Measurements from ENCODE around the gene TRIM10.
"Not testable (repeated sequence)": the region's sequence is repeated elsewhere in the genome, so short reads cannot be mapped to it uniquely, and the experiment has no call there.

The TRIM10 gene

DNA sequence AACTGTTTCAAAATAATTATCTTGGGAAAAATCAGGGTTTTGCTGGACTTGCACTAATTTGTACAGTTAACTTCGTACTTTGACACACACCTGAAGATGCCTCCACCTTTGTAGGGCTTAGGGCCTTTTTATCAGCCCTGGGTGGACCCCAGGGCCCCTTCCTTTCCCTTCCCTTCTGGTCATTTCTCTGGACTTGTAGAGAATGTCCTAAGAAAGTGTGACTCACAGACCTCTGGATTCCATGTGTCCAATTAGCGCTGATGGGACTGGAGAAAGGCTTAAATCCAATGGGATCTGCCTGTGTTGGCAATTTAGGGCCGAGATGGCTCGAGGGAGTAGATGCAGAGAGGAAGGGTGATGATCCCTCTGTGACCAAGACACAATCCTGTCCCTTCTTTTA lies 11.7 kb upstream of the TRIM10 start:
- DNase-seq, result no peak

DNA sequence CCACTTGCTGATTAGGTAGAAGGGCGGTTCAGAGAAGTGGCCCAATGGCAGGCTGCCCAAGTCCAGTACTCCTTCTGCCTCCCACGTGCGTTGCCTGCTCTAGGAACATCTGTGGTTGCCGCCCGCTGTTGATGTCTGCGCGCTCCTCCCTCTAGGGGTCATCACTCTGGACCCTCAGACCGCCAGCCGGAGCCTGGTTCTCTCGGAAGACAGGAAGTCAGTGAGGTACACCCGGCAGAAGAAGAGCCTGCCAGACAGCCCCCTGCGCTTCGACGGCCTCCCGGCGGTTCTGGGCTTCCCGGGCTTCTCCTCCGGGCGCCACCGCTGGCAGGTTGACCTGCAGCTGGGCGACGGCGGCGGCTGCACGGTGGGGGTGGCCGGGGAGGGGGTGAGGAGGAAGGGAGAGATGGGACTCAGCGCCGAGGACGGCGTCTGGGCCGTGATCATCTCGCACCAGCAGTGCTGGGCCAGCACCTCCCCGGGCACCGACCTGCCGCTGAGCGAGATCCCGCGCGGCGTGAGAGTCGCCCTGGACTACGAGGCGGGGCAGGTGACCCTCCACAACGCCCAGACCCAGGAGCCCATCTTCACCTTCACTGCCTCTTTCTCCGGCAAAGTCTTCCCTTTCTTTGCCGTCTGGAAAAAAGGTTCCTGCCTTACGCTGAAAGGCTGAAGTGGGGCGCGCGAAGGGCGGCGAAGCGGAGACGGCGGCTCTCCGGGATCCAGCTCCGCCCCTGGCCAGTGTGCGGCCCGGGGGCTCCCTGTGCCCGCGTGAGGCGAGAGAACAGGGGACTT lies 10.9 kb upstream of the TRIM10 start:
- DNase-seq, result no peak

DNA sequence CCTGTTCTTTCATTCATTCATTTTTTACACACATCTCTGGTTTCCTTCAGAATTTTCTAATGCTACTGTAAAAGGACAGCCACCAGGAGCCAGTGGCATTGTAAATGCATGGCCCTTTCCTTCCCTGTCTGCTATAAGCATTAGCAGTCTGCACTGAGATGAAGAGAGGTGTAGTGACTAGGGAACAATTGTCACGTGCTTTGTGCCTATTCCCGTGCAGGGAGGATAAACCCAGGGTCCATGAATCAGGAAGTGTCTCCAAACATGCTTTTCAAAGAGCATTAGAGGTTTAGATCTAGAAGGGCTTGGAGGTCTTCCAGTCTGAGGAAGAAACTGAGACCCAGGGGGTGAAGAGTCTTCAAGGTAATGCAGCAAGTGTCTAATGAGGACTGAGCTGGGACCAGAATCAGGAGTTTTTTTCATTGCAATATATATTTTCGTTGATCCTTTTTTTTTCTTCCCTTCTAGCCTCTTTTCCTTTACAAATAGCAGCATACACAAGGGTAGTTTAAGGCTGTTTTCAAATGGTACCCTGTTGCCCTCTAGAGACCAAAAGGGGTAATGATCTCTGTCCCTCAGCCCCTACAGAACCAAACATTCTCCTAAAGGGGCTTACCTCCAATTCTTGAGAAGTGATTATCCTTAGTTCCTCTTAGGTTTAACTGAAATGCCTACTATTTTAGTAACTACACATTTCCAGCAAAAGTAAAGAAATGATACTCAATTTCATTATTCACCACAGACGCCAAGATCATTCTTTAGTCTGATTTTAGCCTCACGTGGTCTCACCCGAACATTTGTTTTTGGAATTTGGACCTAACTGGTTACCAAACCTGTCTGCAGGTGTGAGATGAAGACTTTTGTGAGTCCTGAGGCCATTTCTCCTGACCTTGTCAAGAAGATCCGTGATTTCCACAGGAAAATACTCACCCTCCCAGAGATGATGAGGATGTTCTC lies 8.9 kb upstream of the TRIM10 start:
- no peak for DNase-seq

DNA sequence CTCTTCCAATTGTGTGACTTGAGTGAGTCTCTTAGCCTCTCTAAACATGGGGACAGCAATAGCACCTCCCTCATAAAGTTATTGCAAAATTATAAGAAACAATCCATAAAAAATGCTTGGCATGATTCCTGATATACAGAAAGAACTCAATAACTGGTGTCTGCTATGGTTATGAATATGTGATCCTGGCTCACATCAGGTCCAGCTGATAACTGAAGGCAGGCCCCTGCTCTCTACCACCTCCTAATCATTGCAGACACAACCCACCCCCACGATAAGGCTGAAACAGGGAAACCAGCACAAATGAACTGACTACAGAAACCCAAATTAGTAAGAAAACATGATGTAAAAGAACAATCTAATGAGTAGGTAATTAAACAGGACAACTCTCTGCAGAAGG lies 7.7 kb upstream of the TRIM10 start:
- no peak for DNase-seq

DNA sequence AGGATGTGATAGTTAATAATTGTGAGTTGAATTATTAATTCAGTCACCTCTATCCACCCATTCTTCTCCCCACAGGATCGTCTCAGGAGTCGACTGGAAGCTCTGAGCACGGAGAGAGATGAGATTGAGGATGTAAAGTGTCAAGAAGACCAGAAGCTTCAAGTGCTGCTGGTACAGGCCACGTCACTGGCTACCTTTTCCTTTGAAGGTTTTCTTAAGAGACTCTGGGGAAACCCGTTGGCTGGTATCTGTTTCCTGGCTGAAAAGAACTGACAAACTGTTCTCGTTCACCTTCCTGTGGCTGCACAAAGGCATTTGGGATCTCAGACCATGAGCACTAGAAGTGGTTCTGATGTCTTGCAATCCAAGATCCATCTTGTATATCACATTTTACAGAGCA lies 6.1 kb upstream of the TRIM10 start:
- DNase-seq, result no peak

DNA sequence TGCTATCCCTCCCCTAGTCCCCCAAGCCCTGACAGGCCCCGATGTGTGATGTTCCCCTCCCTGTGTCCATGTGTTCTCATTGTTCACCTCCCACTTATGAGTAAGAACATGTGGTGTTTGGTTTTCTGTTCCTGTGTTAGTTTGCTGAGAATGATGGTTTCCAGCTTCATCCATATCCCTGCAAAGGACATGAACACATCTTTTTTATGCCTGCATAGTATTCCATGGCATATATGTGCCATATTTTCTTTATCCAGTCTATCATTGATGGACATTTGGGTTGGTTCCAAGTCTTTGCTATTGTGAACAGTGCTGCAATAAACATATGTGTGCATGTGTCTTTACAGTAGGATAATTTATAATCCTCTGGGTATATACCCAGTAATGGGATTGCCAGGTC lies 4.2 kb upstream of the TRIM10 start:
- not testable (repeated sequence) for DNase-seq

DNA sequence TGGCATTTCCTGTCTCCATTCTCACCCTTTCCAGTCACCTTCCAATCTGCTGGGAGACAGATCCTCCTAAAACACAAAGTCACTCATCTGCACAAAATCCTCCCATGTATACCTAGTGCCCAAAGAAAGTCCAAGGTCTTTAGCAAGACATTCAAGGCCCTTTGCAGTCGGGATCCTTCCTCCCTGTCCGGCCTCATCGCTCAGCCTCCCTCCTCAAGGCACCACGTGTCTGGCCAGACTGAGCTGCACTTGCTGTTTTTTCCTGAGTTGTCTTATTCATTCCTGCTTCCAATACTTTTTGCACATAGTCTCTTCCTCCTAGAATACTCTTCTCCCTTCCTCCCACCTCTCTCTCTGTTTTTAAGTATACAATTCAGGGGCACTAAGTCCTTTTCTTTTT lies 3.7 kb upstream of the TRIM10 start:
- no peak for DNase-seq

DNA sequence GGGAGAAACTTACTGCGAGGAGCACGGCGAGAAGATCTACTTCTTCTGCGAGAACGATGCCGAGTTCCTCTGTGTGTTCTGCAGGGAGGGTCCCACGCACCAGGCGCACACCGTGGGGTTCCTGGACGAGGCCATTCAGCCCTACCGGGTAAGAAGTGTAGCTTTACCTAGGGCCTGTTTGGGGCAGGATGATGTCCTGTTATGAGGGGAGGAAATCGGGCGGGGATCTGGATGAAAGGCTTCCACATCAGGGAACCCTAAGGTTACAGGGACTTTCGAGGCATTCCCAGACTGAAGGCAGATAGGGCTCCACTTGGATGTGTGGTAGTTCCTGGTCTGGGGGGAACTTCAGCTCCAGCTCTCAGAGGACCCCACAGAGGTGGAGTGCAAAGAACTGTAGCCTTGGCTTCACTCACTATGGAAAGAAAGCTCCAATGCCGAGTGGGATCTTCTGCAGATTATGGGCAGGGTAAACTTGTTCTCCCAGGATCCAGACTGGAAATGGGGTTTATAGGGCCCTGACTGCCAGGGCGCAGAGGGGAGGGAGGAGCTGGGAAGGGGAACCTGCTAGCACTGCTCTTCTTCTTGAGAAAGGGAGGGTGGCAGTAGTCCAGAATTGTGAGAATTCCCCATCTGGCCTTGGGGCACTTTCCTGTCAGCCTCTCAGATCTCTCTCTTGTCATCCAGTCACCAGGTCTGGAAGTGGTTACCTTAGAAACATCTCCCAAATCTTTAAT lies 3.1 kb upstream of the TRIM10 start:
- no peak for DNase-seq

DNA sequence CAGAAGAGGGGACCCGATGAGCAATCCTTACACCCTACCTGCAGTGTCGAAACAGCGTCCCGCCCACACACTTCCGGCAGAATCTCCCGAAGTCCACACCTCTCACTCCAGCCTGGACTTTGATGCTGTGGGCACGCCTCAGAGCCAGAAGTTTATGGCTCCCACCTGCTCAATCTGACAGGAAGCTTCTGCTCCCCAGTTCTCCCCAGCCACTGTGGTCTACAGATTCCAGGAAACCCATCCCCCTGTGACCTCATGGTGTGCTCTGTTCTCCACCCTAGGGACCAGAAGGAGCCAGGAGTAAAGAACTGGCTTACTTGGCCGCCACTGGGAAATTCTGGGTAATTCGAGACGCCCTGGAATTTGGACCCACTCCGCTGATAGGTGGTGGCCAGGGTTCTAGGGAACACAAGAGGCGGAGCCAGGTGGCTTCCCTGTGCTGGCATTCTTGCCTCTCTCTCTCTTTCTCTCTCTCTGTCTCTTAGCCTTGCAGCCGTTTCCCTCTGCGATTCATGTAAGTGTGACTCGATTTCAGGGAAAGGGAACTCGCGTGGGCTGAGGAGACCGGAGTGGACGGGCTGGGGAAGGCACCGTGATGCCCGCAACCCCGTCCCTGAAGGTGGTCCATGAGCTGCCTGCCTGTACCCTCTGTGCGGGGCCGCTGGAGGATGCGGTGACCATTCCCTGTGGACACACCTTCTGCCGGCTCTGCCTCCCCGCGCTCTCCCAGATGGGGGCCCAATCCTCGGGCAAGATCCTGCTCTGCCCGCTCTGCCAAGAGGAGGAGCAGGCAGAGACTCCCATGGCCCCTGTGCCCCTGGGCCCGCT lies 2.3 kb upstream of the TRIM10 start, which contains the start of gene TRIM15:
TRIM15 (plus strand) TSS at position 457 of the 828 bp plus-strand sequence; CDS start at position 596, 139 bp downstream.
- DNase-seq, result no peak

DNA sequence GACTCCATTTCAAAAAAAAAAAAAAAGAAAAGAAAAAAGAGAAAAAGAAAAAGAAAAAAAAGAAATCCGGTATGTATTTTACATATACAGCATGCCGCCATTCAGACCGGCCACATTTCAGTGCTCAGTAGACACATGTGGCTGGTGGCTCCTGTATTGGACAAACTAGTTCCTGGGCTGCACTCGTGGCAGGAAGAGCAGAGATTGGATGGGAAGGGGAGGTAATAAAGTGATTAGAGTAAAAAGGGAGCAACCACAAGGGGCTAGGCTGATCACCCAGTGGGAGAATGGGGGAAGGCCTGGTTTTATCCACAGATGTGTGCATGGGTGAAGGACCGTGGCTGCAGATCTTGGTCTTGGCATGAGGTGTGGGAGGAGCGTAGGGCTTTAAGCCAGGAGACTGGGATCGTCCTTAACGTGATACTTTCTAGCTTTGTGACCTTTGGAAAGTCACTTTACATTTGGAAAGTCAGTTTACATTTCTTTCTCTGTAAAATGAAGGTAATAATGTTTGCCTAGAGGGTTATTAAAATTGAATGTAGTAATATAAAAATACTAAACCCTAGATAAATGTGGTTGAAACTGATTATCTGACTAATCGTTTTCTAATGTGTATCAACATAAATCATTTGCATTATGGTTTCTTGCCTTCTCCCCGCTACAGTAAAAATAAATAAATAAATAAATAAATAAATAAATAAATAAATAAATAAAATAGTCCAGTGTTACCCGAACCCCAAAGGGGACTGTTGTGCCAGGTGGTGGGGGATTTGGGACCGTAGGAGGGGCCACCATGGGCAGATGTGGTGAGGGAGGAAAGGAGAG lies 1.5 kb upstream of the TRIM10 start:
- no peak for DNase-seq

DNA sequence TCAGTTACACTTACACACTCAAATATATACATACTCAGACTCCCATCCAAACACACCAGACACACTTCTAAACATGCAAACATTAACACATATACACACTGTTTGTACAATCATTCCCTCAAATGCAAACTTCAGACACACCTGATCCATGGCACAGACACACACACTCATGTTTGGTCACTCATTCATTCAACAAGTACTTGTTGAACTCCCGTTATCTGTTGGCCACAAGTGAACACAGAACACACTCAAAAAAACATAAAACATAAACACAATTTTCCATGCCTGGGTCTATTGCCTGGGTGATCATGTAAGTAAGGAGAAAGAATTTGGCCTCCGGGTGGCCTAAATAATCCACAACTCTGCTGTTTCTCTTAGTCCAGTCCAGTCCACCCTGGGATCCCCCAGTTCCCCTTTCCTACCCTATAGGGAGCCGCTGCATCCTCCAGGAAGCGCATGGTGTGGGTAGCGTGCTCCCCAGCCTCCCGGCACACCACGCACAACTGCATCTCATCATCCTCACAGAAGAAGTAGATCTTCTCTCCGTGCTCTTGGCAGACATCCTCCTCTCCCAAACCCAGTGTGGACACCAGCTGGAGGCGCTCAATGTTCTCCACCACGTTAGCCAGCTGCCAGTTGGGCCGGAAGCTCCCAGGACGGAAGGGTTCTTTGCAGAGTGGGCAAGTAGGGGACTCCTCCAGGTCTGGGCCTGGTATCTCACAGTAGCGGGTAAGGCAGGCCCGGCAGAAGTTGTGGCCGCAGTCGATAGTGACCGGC lies 815 bp downstream of the TRIM10 start:
- no peak for DNase-seq

DNA sequence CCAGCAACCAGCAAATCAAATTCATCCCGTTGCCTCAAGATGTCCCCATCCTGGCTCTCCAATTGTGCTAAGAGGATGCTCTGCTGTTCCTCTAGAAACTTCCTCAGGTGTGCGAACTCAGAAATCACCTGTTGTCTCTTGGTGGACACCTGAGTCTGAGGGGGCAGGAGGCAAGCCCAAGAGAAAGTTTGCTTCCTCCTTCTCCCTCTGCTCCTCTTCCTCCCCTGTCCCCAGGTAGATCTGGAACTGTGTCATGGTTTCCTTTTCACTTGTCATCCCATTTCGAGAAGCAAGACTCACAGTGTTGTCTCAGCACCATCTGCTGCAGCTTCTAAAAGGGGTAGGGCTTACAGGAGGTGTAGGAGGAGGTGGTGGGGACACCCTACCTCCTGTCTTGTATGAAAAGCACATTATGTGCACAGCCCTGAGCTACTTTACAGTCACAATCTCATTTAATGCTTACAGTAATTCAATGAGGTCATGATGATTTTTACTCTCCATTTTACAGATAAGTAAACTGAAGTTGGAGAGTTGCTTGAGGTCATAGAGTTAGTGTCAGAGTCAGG lies 2.5 kb downstream of the TRIM10 start:
- no peak for DNase-seq

DNA sequence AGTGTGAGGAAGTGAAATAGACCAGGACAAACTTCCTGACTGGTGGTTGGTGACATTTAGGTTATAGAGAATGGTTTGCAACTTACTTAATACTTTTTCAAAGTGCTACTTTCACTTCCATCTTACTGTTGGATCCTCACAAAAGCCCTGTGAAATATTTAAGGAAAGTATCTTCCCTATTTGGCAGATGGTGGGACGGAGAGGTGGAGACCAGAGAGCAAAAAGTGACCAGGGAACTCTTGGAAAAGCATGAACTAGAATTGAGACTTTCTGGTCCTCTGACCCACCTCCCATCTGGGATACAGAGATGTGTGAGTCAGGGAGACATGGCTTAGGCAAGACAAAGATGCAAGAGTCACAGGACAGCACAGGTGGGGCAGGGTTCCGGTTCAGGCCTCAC lies 3.0 kb downstream of the TRIM10 start:
- no peak for DNase-seq

DNA sequence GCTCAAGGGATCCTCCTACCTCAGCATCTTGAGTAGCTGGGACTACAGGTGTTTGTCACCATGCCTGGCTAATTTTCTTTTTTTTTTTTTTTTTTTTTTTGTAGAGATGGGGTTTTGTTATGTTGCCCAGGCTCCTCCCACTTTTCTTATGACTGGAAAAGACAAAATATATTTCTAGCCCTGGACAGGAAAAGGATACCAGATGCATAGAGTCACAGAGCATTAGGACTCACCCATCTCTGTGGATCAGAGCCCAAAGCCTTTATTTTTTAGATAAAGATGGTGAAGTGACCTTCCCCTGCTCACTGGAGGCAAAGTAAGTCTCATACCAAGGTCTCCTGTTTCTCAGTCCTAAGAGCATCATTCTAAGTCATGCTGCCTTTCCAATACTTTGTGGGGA lies 3.4 kb downstream of the TRIM10 start:
- DNase-seq, result no peak

DNA sequence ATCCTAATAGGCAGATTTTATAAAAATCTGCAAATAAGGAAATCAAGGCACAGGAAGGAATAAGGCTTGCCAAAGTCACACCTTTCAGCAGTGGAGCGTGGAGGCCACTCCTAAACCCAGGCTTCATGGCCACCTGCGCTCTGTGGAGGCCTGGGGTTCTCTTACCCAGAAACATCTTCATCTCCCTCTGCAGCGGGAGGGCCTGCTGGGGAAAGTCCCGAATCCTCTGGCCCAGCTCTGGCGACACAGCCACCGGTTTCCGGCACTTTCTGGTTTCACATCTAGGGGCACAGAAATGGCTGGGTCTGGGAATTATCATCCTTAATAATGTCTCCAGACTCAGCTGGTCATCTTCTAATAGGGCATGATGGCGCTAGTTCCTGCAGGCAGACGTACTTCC lies 4.2 kb downstream of the TRIM10 start:
- no peak for DNase-seq

DNA sequence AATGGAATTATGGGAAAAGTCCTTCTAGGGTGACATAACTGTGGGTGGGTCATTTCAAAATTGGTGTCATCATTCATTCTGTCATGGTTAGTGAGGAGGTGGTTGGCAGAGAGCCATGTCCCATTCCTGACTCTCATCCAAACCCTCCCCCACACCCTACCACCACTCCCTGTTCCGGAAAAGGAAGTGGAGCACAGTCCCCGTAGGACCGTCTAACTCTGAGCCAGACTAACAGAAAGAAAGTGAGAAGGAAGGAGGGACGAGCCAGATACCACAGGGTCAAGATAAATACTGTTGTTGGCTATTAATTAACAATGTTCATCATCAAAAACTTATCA lies 4.8 kb downstream of the TRIM10 start:
- DNase-seq, result no peak

DNA sequence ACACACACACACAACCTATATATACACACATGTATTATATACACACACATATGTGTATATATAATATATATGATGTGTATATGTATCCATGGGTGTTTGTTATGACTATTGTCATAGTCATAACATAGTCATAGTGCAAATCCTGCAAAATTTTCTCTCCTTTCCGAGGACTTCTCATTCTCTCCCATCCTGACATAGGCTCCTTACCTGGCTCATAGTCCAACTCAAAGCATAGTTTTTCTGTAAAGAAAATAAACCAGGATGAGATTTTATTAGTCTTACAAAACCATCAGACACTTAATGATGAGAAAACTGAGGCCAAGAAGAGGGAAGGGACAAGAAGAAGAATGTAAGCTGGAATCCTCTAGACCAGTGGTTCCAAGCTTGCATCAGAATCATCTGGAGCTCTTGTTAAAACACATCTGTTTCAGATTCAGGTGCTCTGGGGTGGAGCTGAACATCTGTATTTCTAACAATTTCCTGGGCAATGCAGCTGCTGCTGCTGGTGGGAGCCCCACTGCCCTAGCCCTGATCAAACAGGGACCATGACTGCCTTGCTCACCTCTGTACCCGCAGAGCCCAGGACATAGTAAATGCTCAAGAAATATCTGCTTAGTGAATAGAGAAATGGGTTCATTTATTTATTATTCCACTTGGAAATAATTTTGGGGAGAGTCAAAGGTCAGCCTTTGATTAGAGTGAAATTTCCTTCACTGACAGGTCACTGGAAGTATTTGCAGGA lies 5.3 kb downstream of the TRIM10 start:
- DNase-seq, result no peak

Measured in nucleus accumbens (tissue), 56 donors.